ENCODE measurements around the gene CYGB. TPM values are rescaled to one million over a fixed set of nuclear protein-coding genes. Genes with fewer than 3 reads are reported as not detected.

The CYGB gene
- total and polyA plus RNA-seq, 9 of the 15 experiments (the other 6 are each of a cell fraction or from before 2014, with no cell fraction given) = 0.08 to 0.95 (median 0.18) TPM; not detected in 5

- TF ChIP-seq BHLHE40 (IDR thresholded peaks at IDR 0.05; ENCODE audit: low read length) (peak; percentile 39; the same call in 1 of the 2 replicates), HMGN3 (IDR thresholded peaks at IDR 0.05; ENCODE audit: borderline replicate concordance, extremely low read depth, insufficient read length, low read depth, low read length) (no peak), ZBED1 (IDR thresholded peaks at IDR 0.05) (no peak), ARID4B (CRISPR knock-in tag; IDR thresholded peaks at IDR 0.05) (peak; percentile 42; the same call in 1 of the 2 replicates), MNT (conservative IDR thresholded peaks at IDR 0.05) (peak in 1 of 2 experiments; percentile 67; a peak in 1 of 4 replicates), CBFA2T3 (IDR thresholded peaks at IDR 0.05) (peak; percentile 68), ZNF316 (IDR thresholded peaks at IDR 0.05) (peak; percentile 40), NR4A1 (CRISPR knock-in tag; IDR thresholded peaks at IDR 0.05) (no peak), NR4A1 (tag; IDR thresholded peaks at IDR 0.05) (0 out of 2 replicates have a peak, but pooled peaks have one; percentile 30), NCOA1 (IDR thresholded peaks at IDR 0.05; ENCODE audit: low read depth) (no peak), HNRNPH1 (optimal IDR thresholded peaks at IDR 0.05; ENCODE audit: low read depth, low read length) (no peak), CXXC5 (CRISPR knock-in tag; IDR thresholded peaks at IDR 0.05) (no peak), KDM1A (IDR thresholded peaks at IDR 0.05) (peak in 1 of 2 experiments; percentile 8; a peak in 1 of 4 replicates), ZBTB33 (CRISPR knock-in tag; IDR thresholded peaks at IDR 0.05) (no peak), ZNF395 (CRISPR knock-in tag; IDR thresholded peaks at IDR 0.05) (no peak), RBM15 (IDR thresholded peaks at IDR 0.05; ENCODE audit: insufficient read depth, low read length) (no peak), NCOR1 (IDR thresholded peaks at IDR 0.05) (peak; percentile 53), MAFG (tag; conservative IDR thresholded peaks at IDR 0.05) (peak; percentile 70)
Observed at GRCh38 chr17:76577876-76578275, 40.4 kb upstream of the CYGB start (continued).

Data from K562 (cell line).